Mucosa of descending colon (tissue), 3 donors: ENCODE results near the gene ADCY1. TPM values are rescaled to one million over a fixed set of nuclear protein-coding genes. Genes with fewer than 3 reads are reported as not detected.

Experiments used
- ATAC-seq: fragments of 200-7000 bp; cut with Tn5 transposase; one replicate; pipeline ENCODE4 v1.9.1; 2020; ENCODE audit warnings: mild to moderate bottlenecking, moderate library complexity
- DNase-seq, 3 donors: peaks; one replicate each; pipeline ENCODE4 v3.0.0-alpha.2; 2020
- H3K36me3 ChIP-seq: fragments of 200-600 bp; one replicate; pipeline ENCODE4 v1.8.0; 2021; ENCODE audit warnings: low read depth, mild to moderate bottlenecking
- H3K4me1 ChIP-seq: fragments of 200-600 bp; one replicate; pipeline ENCODE4 v1.8.0; 2021; ENCODE audit warnings: low read depth, mild to moderate bottlenecking
- H3K4me3 ChIP-seq: fragments of 200-600 bp; one replicate; pipeline ENCODE4 v1.8.0; 2021; ENCODE audit warnings: mild to moderate bottlenecking
- H3K9me3 ChIP-seq: fragments of 200-600 bp; one replicate; pipeline ENCODE4 v1.8.0; 2021; ENCODE audit warnings: mild to moderate bottlenecking
- CTCF ChIP-seq: fragments of 200-600 bp; IDR thresholded peaks from one replicate; pipeline ENCODE4 v1.8.0; 2022; ENCODE audit warnings: antibody characterized with exemption, mild to moderate bottlenecking
- intact Hi-C, 2 donors: fragments of 100-400 bp; cut with DNase I in 1 of 2; cut with micrococcal nuclease in 1 of 2; formaldehyde crosslinking; loops; one replicate each; pipeline versions ENCODE4 v1.11.0 to v1.11.1; 2022; cut with DNase I, micrococcal nuclease
- total RNA-seq, 3 donors: library from RNA; stranded (reverse); fragmentation: NEBNext Ultra II Directional in 2 of 3; extraction: Animal tissue kit (Norgen Biotek cat#: 25700) in 2 of 3; gene quantifications; one replicate each; pipeline versions ENCODE4 v1.2.1 to v1.2.4, GENCODE V29; 2021 to 2023
- donor health status: DM: no; HTN: no; CAD: no; lungs with moderate emphysema.
- donor health status: DM: no; HTN: no; CAD: no.
- donor health status: DM: no; HTN: yes; CAD: no.

ADCY1 gene
- total RNA-seq, 3 donors from 2014 or later, result 0.55 to 0.94 (median 0.76) TPM

GRCh38 chr7:45696476-45696875, 122.3 kb downstream of the ADCY1 start:
- Histone ChIP-seq H3K9me3 (no peaks in the 10 kb centered on the region), H3K36me3 (no peaks in the 10 kb centered on the region), H3K4me3 (no peak overlapping the region), H3K4me1 (no peaks in the 10 kb centered on the region)
- TF ChIP-seq CTCF, result no peak
- DNase-seq (peak in 1 of 3 donors; percentile 2), ATAC-seq (no peak)
- intact Hi-C loops, result no loop called here

GRCh38 chr7:45697576-45698136, 123.5 kb downstream of the ADCY1 start:
- intact Hi-C loops, result no loop called here
- no peak for ATAC-seq
- no peak for DNase-seq
- no peaks in the 10 kb centered on the region for H3K4me1 ChIP-seq
- no peak for TF ChIP-seq CTCF
- H3K9me3 ChIP-seq, result no peaks in the 10 kb centered on the region
- H3K4me3 ChIP-seq, result no peak overlapping the region
- no peaks in the 10 kb centered on the region for H3K36me3 ChIP-seq

GRCh38 chr7:45698303-45699014, 124.3 kb downstream of the ADCY1 start:
- ATAC-seq (no peak), DNase-seq (peak in 1 of 3 donors; percentile 3)
- TF ChIP-seq CTCF, result no peak
- H3K36me3 ChIP-seq, result no peaks in the 10 kb centered on the region
- H3K4me1 ChIP-seq, result no peaks in the 10 kb centered on the region
- H3K4me3 ChIP-seq, result no peak overlapping the region
- no peaks in the 10 kb centered on the region for H3K9me3 ChIP-seq
- intact Hi-C loops, result no loop called here

GRCh38 chr7:45699015-45699309, 124.8 kb downstream of the ADCY1 start:
- intact Hi-C loops, result no loop called here

GRCh38 chr7:45699726-45700390, 125.7 kb downstream of the ADCY1 start:
- Histone ChIP-seq H3K9me3 (no peaks in the 10 kb centered on the region), H3K36me3 (no peaks in the 10 kb centered on the region), H3K4me3 (no peak overlapping the region), H3K4me1 (no peaks in the 10 kb centered on the region)
- no peak for TF ChIP-seq CTCF
- DNase-seq, result peak in 1 of 3 donors; percentile 3
- intact Hi-C loops, result no loop called here
- no peak for ATAC-seq

More at GRCh38 chr7:45699015-45699309, 124.8 kb downstream of the ADCY1 start:
- H3K9me3 ChIP-seq, result no peaks in the 10 kb centered on the region
- no peaks in the 10 kb centered on the region for H3K4me1 ChIP-seq
- DNase-seq (peak in 1 of 3 donors; percentile 8), ATAC-seq (no peak)
- H3K36me3 ChIP-seq, result no peaks in the 10 kb centered on the region
- H3K4me3 ChIP-seq, result no peak overlapping the region
- TF ChIP-seq CTCF, result no peak
